HEK293T (cell line): ENCODE data around the gene SSBP2.

Source experiments
- CTCF ChIA-PET: fragments of 350-600 bp; formaldehyde crosslinking; extraction: SDS; loops from one replicate; lab custom pipeline; 2021; ENCODE audit warnings: antibody characterized with exemption, inconsistent platforms; lab: Yijun Ruan, JAX
- POLR2A ChIA-PET: fragments of 350-600 bp; formaldehyde crosslinking; extraction: SDS; loops from one replicate; lab custom pipeline; 2020; ENCODE audit warnings: antibody characterized with exemption, inconsistent platforms; lab: Yijun Ruan, JAX
- DNase-seq: peaks from one replicate; pipeline ENCODE4 v3.0.0; 2012; ENCODE audit warnings: mixed read lengths; ENCODE audit errors: extremely low spot score
- ARNT ChIP-seq: fragments of 450-650 bp; IDR thresholded peaks from 2 replicates; pipeline ENCODE4 v1.6.1; 2017; ENCODE audit warnings: mild to moderate bottlenecking
- BHLHE40 ChIP-seq: fragments of 450-650 bp; IDR thresholded peaks from 2 replicates; pipeline ENCODE4 v1.6.1; 2016; ENCODE audit warnings: mild to moderate bottlenecking, moderate library complexity, borderline replicate concordance
- CTBP1 ChIP-seq: fragments of 450-650 bp; IDR thresholded peaks from 2 replicates; pipeline ENCODE4 v1.6.1; 2016; ENCODE audit warnings: borderline replicate concordance
- ELF4 ChIP-seq: fragments of 450-650 bp; IDR thresholded peaks from 2 replicates; pipeline ENCODE4 v1.6.1; 2017; ENCODE audit warnings: antibody characterized with exemption
- FOXA1 ChIP-seq: fragments of 450-650 bp; IDR thresholded peaks from 2 replicates; pipeline ENCODE4 v1.6.1; 2016; ENCODE audit warnings: mild to moderate bottlenecking
- FOXK2 ChIP-seq: fragments of 450-650 bp; IDR thresholded peaks from 2 replicates; pipeline ENCODE4 v1.6.1; 2016; ENCODE audit warnings: mild to moderate bottlenecking
- FOXM1 ChIP-seq: fragments of 450-650 bp; IDR thresholded peaks from 2 replicates; pipeline ENCODE4 v1.6.1; 2017; ENCODE audit warnings: mild to moderate bottlenecking, borderline replicate concordance
- HDGF ChIP-seq: fragments of 450-650 bp; IDR thresholded peaks from 2 replicates; pipeline ENCODE4 v1.6.1; 2017; ENCODE audit warnings: antibody characterized with exemption, borderline replicate concordance
- L3MBTL2 ChIP-seq: fragments of 450-650 bp; conservative IDR thresholded peaks from 2 replicates; pipeline ENCODE4 v1.6.1; 2016; ENCODE audit warnings: mild to moderate bottlenecking
- LEF1 ChIP-seq: fragments of 450-650 bp; IDR thresholded peaks from 2 replicates; pipeline ENCODE4 v1.6.1; 2017; ENCODE audit warnings: mild to moderate bottlenecking, borderline replicate concordance
- NFRKB ChIP-seq: fragments of 450-650 bp; IDR thresholded peaks from 2 replicates; pipeline ENCODE4 v1.6.1; 2016; ENCODE audit warnings: mild to moderate bottlenecking, moderate library complexity
- SP1 ChIP-seq: fragments of 450-650 bp; IDR thresholded peaks from 2 replicates; pipeline ENCODE4 v1.6.1; 2017
- SUZ12 ChIP-seq: fragments of 450-650 bp; IDR thresholded peaks from 2 replicates; pipeline ENCODE4 v1.6.1; 2016; ENCODE audit warnings: mild to moderate bottlenecking
- TARDBP ChIP-seq: fragments of 450-650 bp; IDR thresholded peaks from 2 replicates; pipeline ENCODE4 v1.6.1; 2016
- ZNF384 ChIP-seq: fragments of 450-650 bp; IDR thresholded peaks from 2 replicates; pipeline ENCODE4 v1.6.1; 2016
- TF ChIP-seq, protein P1 (sequence below): fragments of 450-650 bp; IDR thresholded peaks from 2 replicates; pipeline ENCODE4 v1.6.1; 2016

SSBP2 gene

DNA sequence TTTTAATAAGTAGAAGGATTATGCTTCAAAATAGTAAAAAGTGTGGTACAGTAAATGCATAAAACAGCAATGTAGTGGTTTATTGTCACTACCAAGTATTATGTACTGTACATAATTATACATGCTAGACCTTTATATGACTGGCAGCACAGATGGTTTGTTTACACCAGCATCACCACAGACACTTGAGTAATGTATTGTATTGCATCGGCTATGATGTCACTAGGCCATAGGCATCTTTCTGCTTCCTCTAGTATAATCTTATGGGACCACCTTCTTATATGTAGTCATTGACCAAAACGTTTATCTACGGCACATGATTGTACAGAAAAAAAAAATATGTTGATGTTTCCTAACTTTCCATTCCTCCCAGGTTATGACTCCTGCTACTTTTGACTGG, 31.9 kb upstream of the SSBP2 start:
- ChIA-PET CTCF (interaction anchor here (0.6 kb wide), 1 partner anchor 146 kb away, joined by 4 read pairs; no protein-coding TSS in a partner anchor), POLR2A (no interaction called here)
- TF ChIP-seq CTBP1 (no peak), FOXK2 (no peak), FOXM1 (no peak), L3MBTL2 (no peak), TARDBP (no peak), ZNF384 (no peak), LEF1 (no peak), NFRKB (no peak), ARNT (no peak)
- TF ChIP-seq, protein P1, sequence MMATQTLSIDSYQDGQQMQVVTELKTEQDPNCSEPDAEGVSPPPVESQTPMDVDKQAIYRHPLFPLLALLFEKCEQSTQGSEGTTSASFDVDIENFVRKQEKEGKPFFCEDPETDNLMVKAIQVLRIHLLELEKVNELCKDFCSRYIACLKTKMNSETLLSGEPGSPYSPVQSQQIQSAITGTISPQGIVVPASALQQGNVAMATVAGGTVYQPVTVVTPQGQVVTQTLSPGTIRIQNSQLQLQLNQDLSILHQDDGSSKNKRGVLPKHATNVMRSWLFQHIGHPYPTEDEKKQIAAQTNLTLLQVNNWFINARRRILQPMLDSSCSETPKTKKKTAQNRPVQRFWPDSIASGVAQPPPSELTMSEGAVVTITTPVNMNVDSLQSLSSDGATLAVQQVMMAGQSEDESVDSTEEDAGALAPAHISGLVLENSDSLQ = no peak
- no peak for DNase-seq

DNA sequence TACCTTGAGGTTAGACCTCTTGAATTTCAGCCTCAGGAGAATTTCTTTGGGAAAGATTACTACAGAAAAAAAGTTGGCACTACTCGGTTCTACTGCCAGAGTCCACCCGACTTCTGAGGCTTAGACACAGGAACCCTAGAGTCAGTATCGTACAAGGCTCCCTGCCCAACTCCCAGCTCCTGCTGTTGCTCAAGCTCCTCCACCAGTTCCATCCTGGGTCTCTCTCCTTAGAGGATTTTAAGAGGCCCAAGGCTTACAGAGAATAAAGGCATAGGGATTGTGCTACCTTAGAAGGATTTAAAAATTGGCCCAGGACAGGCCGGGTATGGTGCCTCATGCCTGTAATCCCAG, 29.0 kb upstream of the SSBP2 start:
- DNase-seq = no peak
- TF ChIP-seq TARDBP (no peak), NFRKB (no peak), CTBP1 (no peak), HDGF (no peak), FOXM1 (no peak), BHLHE40 (no peak), SUZ12 (no peak), ELF4 (no peak), LEF1 (no peak), FOXK2 (no peak)
- POLR2A ChIA-PET = interaction anchor here (1.2 to 1.6 kb wide), 4 partner anchors 14 to 72 kb away, joined by 3 to 6 read pairs (median 4); no protein-coding TSS in a partner anchor
- CTCF ChIA-PET = interaction anchor here (1.0 to 1.2 kb wide), 3 partner anchors 18 to 273 kb away, joined by 3 to 4 read pairs (median 3); no protein-coding TSS in a partner anchor

DNA sequence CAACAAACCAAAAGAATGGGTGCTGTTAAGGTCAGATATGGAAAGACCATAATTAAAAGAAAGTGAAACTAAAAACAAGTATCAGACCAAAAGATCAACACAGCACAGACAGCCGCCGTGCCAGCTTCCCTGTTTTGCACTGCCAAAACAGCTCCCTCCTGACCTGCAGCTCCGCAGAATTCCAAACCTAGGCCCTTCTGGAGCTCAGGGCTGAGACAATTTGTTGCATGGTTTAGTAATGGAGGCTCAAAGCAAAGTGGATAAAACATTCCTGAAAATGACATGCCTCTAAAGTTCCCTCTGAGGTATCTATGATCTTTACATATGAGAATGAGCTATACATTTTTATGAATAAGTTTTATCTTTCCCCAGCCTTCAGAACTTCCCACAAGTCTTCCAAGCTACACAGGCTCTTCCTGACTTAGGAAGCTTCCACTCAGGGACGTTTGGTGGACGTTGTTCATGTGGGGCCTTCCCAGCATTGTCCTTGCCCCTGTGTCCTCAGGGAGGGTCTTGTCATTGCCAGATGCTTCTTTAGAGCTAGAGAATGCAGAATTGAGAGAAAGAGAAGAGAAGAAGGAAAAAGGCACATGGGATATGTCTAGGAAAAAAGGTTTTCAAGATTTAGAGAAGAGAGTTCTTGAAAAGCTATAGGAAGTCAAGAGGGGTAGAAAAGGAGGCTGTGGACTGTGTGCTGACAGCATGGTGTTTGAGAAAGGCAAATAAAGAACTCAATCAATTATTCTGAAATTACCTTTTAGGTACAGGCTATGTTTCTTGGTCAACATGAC, 28.4 kb upstream of the SSBP2 start:
- POLR2A ChIA-PET = interaction anchor here (0.8 to 1.6 kb wide), 7 partner anchors 14 to 495 kb away, joined by 3 to 6 read pairs (median 3); partner anchors contain the start of gene SSBP2
- CTCF ChIA-PET = interaction anchor here (0.6 to 1.2 kb wide), 4 partner anchors 18 to 272 kb away, joined by 3 to 4 read pairs (median 4); no protein-coding TSS in a partner anchor
- TF ChIP-seq, protein P1 = no peak
- TF ChIP-seq TARDBP (no peak), FOXM1 (no peak), BHLHE40 (no peak), CTBP1 (no peak), L3MBTL2 (no peak), LEF1 (no peak), HDGF (no peak), FOXA1 (no peak), NFRKB (no peak), SUZ12 (no peak), ZNF384 (no peak), SP1 (no peak), ELF4 (no peak), ARNT (no peak), FOXK2 (no peak)
- no peak for DNase-seq

DNA sequence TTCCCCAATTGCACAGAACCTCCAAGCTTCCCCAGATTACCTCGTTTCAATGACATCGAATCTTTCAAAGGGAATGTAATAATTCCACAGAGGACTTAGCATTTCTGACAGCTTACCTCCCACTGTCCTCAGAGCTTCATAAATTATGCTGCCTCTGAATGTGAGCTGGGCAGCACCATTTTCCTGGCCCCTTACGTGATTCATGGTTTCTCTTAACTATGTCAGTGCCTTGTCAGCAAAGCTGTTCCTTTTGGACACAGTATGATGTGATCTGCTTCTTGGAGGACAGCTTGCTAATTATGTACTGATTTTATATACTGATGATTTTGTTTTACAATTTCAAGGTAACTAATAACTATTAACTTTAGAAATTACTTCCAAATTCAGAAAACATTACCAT, 27.7 kb upstream of the SSBP2 start:
- CTCF ChIA-PET = interaction anchor here (0.6 to 1.2 kb wide), 3 partner anchors 60 to 272 kb away, joined by 3 to 4 read pairs (median 4); no protein-coding TSS in a partner anchor
- POLR2A ChIA-PET = interaction anchor here (0.8 to 1.6 kb wide), 7 partner anchors 13 to 496 kb away, joined by 3 to 6 read pairs (median 4); partner anchors contain the start of gene SSBP2
- TF ChIP-seq FOXA1 = no peak
- TF ChIP-seq, protein P1 = peak; percentile 68
- no peak for DNase-seq

DNA sequence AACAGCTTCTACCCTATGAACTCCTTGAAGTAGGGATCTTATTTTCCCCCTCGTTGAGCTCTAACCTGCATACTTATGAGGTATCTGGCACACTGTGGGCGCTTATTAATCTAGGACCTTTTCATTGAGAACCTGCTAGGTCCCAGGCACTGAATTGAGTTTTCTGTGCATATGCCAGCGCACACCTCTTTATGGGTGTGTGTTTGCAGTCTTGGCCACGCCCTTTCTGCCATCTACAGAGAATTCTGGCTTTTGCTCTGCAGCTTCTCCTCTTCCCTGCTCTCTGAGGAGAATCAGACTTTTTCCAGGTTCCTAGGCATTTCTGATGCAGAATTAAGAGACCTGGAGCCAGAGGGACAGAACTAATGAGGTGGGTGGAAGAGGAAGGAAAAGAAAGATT, 25.4 kb upstream of the SSBP2 start:
- DNase-seq = no peak
- TF ChIP-seq TARDBP (no peak), ARNT (no peak), SUZ12 (no peak), ELF4 (no peak), SP1 (no peak), FOXK2 (no peak), FOXA1 (no peak), CTBP1 (no peak), FOXM1 (no peak), ZNF384 (no peak), BHLHE40 (no peak), LEF1 (no peak), L3MBTL2 (no peak), HDGF (no peak)
- TF ChIP-seq, protein P1 = no peak
- ChIA-PET POLR2A (no interaction called here), CTCF (interaction anchor here (0.6 kb wide), 1 partner anchor 16 kb away, joined by 3 read pairs; no protein-coding TSS in a partner anchor)
